AG10803 (cell line): ENCODE results near the gene PLD4.

Experiments used
- DNase-seq: peaks from one replicate; pipeline ENCODE4 v3.0.0; 2010; ENCODE audit warnings: low read depth
- H3K4me3 ChIP-seq: 2 replicates; pipeline ENCODE4 v1.5.1; 2011; ENCODE audit warnings: mild to moderate bottlenecking, low read length, control low read depth
- CTCF ChIP-seq: conservative IDR thresholded peaks from 2 replicates; pipeline ENCODE4 v1.5.1; 2011; ENCODE audit warnings: mild to moderate bottlenecking, low read length, control low read depth, inconsistent platforms

PLD4 gene

GRCh38 chr14:104924421-104925213, at the start of gene PLD4:
Gene PLD4 (plus strand): TSS chr14:104924879. CDS start chr14:104927141, 2,262 bp downstream.
- no peak within 1 kb of the TSS for H3K4me3 ChIP-seq
- no peak for TF ChIP-seq CTCF
- DNase-seq, result no peak

- no peak overlapping the region for H3K4me3 ChIP-seq
- TF ChIP-seq CTCF, result no peak
- no peak for DNase-seq
These were observed 49.3 kb upstream of the PLD4 start for GRCh38 chr14:104875412-104875751.

- no peak for TF ChIP-seq CTCF
- DNase-seq, result no peak
- no peak overlapping the region for H3K4me3 ChIP-seq
These were observed 48.9 kb upstream of the PLD4 start for GRCh38 chr14:104875811-104876210.

GRCh38 chr14:104876251-104876699, 48.4 kb upstream of the PLD4 start:
- no peak for DNase-seq
- no peak overlapping the region for H3K4me3 ChIP-seq
- no peak for TF ChIP-seq CTCF

GRCh38 chr14:104877066-104877805, 47.4 kb upstream of the PLD4 start:
- no peak for DNase-seq
- TF ChIP-seq CTCF, result no peak
- no peak overlapping the region for H3K4me3 ChIP-seq

GRCh38 chr14:104877806-104878550, 46.7 kb upstream of the PLD4 start:
- TF ChIP-seq CTCF, result no peak
- no peak for DNase-seq
- no peak overlapping the region for H3K4me3 ChIP-seq
